Measurements from ENCODE around the gene PYGB.

The PYGB gene

DNA sequence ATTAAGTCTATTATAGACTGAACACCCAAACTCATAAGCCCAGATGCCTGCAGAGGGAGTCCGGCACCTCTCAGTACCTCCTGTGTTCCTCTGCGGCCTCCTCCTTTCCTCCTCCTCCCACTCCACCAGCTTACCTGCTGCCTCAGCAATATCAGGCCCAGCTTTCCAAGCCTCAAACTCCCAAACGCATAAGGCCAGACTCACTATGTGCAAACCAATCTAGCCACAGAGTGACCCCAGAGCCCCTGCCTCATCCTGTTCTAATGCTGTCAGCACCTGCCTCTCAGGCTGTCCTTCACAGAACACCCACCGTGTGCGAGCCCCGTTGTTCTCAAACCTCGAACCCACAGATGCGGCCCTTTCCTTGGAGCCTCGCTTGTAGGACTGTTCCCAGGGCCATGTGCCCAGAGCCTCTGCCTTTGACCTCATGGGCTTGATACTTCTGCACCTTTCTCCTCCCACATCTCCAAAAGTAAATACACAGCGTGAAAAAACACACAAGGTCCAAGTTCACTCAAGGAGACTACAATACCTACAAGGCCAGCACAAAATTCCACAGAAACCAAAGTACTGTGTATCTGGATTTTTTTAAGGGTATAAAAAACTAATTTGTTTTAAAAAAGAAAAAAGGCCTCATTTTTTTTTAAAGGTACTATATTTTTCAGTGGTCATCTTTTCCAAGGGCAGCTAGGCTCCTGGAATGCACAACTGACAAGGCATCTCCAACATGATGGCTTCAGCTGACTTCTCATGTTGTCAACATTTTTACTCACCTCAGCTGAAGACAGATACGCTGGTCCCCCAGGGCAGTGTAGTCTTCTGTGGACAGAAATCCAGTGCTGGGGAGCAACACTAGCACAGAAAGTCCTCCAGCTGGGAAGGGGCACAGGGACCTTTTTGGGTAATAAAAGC is 90.5 kb downstream of the PYGB start:
- no peak for DNase-seq

- DNase-seq, result no peak
Observed at GRCh38 chr20:25339608-25340007, 91.7 kb downstream of the PYGB start.

- DNase-seq, result no peak
Observed at GRCh38 chr20:25340380-25340779, 92.5 kb downstream of the PYGB start.

GRCh38 chr20:25341716-25342680 is 94.1 kb downstream of the PYGB start:
- no peak for DNase-seq

- no peak for DNase-seq
Observed at GRCh38 chr20:25344634-25345033, 96.7 kb downstream of the PYGB start.

DNA sequence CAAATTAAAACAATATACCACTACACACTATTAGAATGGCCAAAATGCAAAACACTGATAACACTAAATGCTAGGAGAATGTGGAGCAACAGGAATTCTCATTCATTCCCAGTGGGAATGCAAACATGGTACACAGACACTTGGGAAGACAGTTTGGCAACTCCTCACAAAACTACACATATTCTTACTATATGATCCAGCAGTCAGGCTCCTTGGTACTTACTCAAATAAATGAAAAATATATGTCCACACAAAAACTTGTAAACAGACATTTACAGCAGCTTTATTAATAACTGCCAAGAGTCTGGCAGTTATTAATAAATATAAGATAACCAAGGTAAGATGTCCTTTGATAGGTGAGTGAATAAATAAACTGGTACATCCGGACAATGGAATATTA is 97.8 kb downstream of the PYGB start:
- no peak for DNase-seq

- peak in 1 of 5 donors; percentile 12 for DNase-seq
Observed at GRCh38 chr20:25346349-25346748, 98.5 kb downstream of the PYGB start.
